GM12878 (cell line): ENCODE measurements around the gene HLA-DRA. TPM values are rescaled to one million over a fixed set of nuclear protein-coding genes. Genes with fewer than 3 reads are reported as not detected.

Experiments
- ATAC-seq: fragments of 200-7000 bp; cut with Tn5 transposase; 3 replicates; pipeline ENCODE4 v1.9.1; 2020; ENCODE audit warnings: mild to moderate bottlenecking, moderate library complexity
- BruUV-seq: library from RNA; stranded (reverse); fragments of 400-500 nt; replicated peaks from 2 replicates; lab custom pipeline; 2021; lab: Mats Ljungman, UMichigan
- CTCF ChIA-PET: fragments of 300-600 bp; sonication (Branson Sonifier 250); formaldehyde crosslinking; extraction: SDS; loops from one replicate; lab custom pipeline; 2021; ENCODE audit warnings: inconsistent platforms; lab: Yijun Ruan, JAX
- POLR2A ChIA-PET: fragments of 350-600 bp; formaldehyde crosslinking; extraction: SDS; loops from one replicate; lab custom pipeline; 2021; ENCODE audit warnings: inconsistent platforms; lab: Charles Lee
- RAD21 ChIA-PET: fragments of 300-600 bp; sonication (Branson Sonifier 250); formaldehyde crosslinking; loops from one replicate; lab custom pipeline; 2023; ENCODE audit warnings: antibody characterized with exemption; ENCODE audit not compliant: unreplicated experiment; lab: Charles Lee
- SMC1A ChIA-PET: fragments of 300-600 bp; sonication (Branson Sonifier 250); formaldehyde crosslinking; loops from one replicate; lab custom pipeline; 2023; ENCODE audit not compliant: unreplicated experiment, uncharacterized antibody; lab: Charles Lee
- DNase-seq: peaks from one replicate; pipeline ENCODE4 v3.0.0-alpha.2; 2011; ENCODE audit warnings: low read depth, low spot score
- FAIRE-seq: peaks from 3 replicates; lab custom pipeline; 2011; peaks lifted over from hg19 to GRCh38; lab: Jason Lieb, UNC
- H2AFZ ChIP-seq: 2 replicates; pipeline ENCODE4 v1.6.0; 2011; ENCODE audit warnings: low read depth, low read length, control low read depth; ENCODE audit not compliant: control insufficient read depth
- H3K27ac ChIP-seq: 2 replicates; pipeline ENCODE4 v1.5.1; 2011; ENCODE audit warnings: control low read depth; ENCODE audit not compliant: control insufficient read depth, insufficient read depth
- H3K27me3 ChIP-seq, 2 experiments: replicated peaks in 1 of 2; 2 replicates each; pipeline versions ENCODE4 v1.6.0 to v1.6.1; 2011; ENCODE audit warnings: low read length in 1 of 2; ENCODE audit not compliant: control insufficient read depth in 2 of 2, insufficient read depth in 2 of 2
- H3K36me3 ChIP-seq, 2 experiments: 2 replicates each; pipeline ENCODE4 v1.5.1; 2011; ENCODE audit warnings: low read length in 1 of 2; ENCODE audit not compliant: control insufficient read depth in 2 of 2, insufficient read depth in 2 of 2
- H3K4me1 ChIP-seq: 2 replicates; pipeline ENCODE4 v1.6.1; 2011; ENCODE audit warnings: mild to moderate bottlenecking, low read length, moderate library complexity, mixed read lengths; ENCODE audit not compliant: control insufficient read depth, insufficient read depth
- H3K4me2 ChIP-seq: 2 replicates; pipeline ENCODE4 v1.6.0; 2011; ENCODE audit warnings: control low read depth; ENCODE audit not compliant: control insufficient read depth, insufficient read depth
- H3K4me3 ChIP-seq: fragments of 200-600 bp; sonication (generic); 2 replicates; pipeline ENCODE4 v1.5.1; 2016
- H3K79me2 ChIP-seq: 2 replicates; pipeline ENCODE4 v1.6.0; 2011; ENCODE audit warnings: low read length; ENCODE audit not compliant: control insufficient read depth, insufficient read depth
- H3K9ac ChIP-seq: 2 replicates; pipeline ENCODE4 v1.8.0; 2011; ENCODE audit warnings: low read length, control low read depth, mixed read lengths; ENCODE audit not compliant: control insufficient read depth, insufficient read depth
- H3K9me3 ChIP-seq: replicated peaks from 3 replicates; pipeline ENCODE4 v1.5.1; 2011; ENCODE audit warnings: mild to moderate bottlenecking, low read length; ENCODE audit not compliant: control insufficient read depth, insufficient read depth
- H4K20me1 ChIP-seq: 2 replicates; pipeline ENCODE4 v1.6.0; 2011; ENCODE audit not compliant: control insufficient read depth, insufficient read depth
- BCLAF1 ChIP-seq: fragments of 450-650 bp; IDR thresholded peaks from 2 replicates; pipeline ENCODE4 v1.6.1; 2017; ENCODE audit warnings: antibody characterized with exemption, mild to moderate bottlenecking, moderate library complexity
- CBX5 ChIP-seq: sonication (generic); IDR thresholded peaks from 2 replicates; pipeline ENCODE4 v1.6.1; 2016; ENCODE audit warnings: low read depth, moderate library complexity, mild to moderate bottlenecking, inconsistent platforms
- CHD1 ChIP-seq: IDR thresholded peaks from 2 replicates; pipeline ENCODE4 v1.6.1; 2012; ENCODE audit warnings: low read depth, low read length, improper control_type of control experiment
- ETV6 ChIP-seq, 2 experiments: fragments of 450-650 bp in 1 of 2; IDR thresholded peaks in 1 of 2; conservative IDR thresholded peaks in 1 of 2; 2 replicates each; pipeline ENCODE4 v1.6.1; 2014; ENCODE audit warnings: antibody characterized with exemption in 1 of 2, borderline replicate concordance in 1 of 2, low read depth in 1 of 2, mild to moderate bottlenecking in 1 of 2, moderate library complexity in 1 of 2
- EZH2 ChIP-seq: IDR thresholded peaks from 2 replicates; pipeline ENCODE4 v1.6.1; 2012; ENCODE audit warnings: low read depth, mild to moderate bottlenecking, control low read depth, inconsistent platforms, low read length, borderline replicate concordance; ENCODE audit not compliant: control insufficient read depth
- FOXM1 ChIP-seq: IDR thresholded peaks from 2 replicates; pipeline ENCODE4 v1.6.1; 2012; ENCODE audit warnings: low read depth, mild to moderate bottlenecking, inconsistent platforms, low read length, moderate library complexity
- HDAC6 ChIP-seq: fragments of 200-600 bp; sonication (generic); IDR thresholded peaks from one replicate; pipeline ENCODE4 v1.8.0; 2017; ENCODE audit warnings: antibody characterized with exemption; ENCODE audit not compliant: unreplicated experiment
- IRF3 ChIP-seq: fragments of 450-650 bp; IDR thresholded peaks from 2 replicates; pipeline ENCODE4 v1.6.1; 2014; ENCODE audit warnings: mild to moderate bottlenecking
- IRF5 ChIP-seq: fragments of 450-650 bp; IDR thresholded peaks from 2 replicates; pipeline ENCODE4 v1.6.1; 2017; ENCODE audit warnings: borderline replicate concordance
- NFXL1 ChIP-seq: fragments of 450-650 bp; IDR thresholded peaks from 2 replicates; pipeline ENCODE4 v1.6.1; 2017; ENCODE audit warnings: antibody characterized with exemption, mild to moderate bottlenecking, borderline replicate concordance
- NR2C1 ChIP-seq: fragments of 450-650 bp; IDR thresholded peaks from 2 replicates; pipeline ENCODE4 v1.6.1; 2017; ENCODE audit warnings: antibody characterized with exemption, mild to moderate bottlenecking, moderate library complexity
- RAD21 ChIP-seq: IDR thresholded peaks from 2 replicates; pipeline ENCODE4 v1.6.1; 2011; ENCODE audit warnings: mild to moderate bottlenecking, low read depth, low read length, moderate library complexity; ENCODE audit not compliant: insufficient read depth
- REST ChIP-seq: IDR thresholded peaks from 2 replicates; pipeline ENCODE4 v1.6.1; 2012; ENCODE audit warnings: mild to moderate bottlenecking, low read depth, low read length
- TCF3 ChIP-seq: IDR thresholded peaks from 2 replicates; pipeline ENCODE4 v1.6.1; 2012; ENCODE audit warnings: low read depth, mild to moderate bottlenecking, low read length, borderline replicate concordance; ENCODE audit not compliant: insufficient read depth
- WGBS: methylation state at CpG from one replicate; pipeline ENCODE4 v1.1.6; 2016; ENCODE audit warnings: low lambda C conversion rate; ENCODE audit not compliant: insufficient replicate concordance, insufficient coverage; ENCODE audit errors: missing lambda C conversion rate; 5-methylcytosine and 5-hydroxymethylcytosine counted together
- in situ Hi-C: fragments of 300-500 bp; cut with MboI; formaldehyde crosslinking; loops from 9 replicates; pipeline ENCODE4 v1.14.3; 2018; ENCODE audit warnings: mixed read lengths
- intact Hi-C: fragments of 100-400 bp; cut with micrococcal nuclease; formaldehyde crosslinking; loops from one replicate; pipeline ENCODE4 v1.14.2; 2022; ENCODE audit not compliant: unreplicated experiment
- polyA plus RNA-seq, 11 experiments: library from polyadenylated mRNA; depleted of rRNA in 4 of 11; unstranded in 6 of 11; stranded (reverse) in 5 of 11; fragments of >200 nt; fragmentation: Nextera tagmentation in 4 of 11; fragmentation: Illumina TruSeq in 1 of 11; extraction: Ambion mirVana in 4 of 11; extraction: Trizol in 1 of 11; gene quantifications; 1 replicate in 1 of 11; 2 replicates in 10 of 11; pipeline versions ENCODE4 v1.2.1 to v1.2.3, GENCODE V29; 2011 to 2016; ENCODE audit warnings: inconsistent platforms in 2 of 11, missing spikeins in 2 of 11, low read depth in 1 of 11
- total RNA-seq, 4 experiments: library from RNA; depleted of rRNA in 3 of 4; stranded (reverse); fragments of >200 nt in 3 of 4; fragmentation: Illumina TruSeq in 1 of 4; extraction: Trizol in 1 of 4; gene quantifications; 2 replicates each; pipeline versions ENCODE4 v1.2.1 to v1.2.3, GENCODE V29; 2013 to 2021

HLA-DRA gene
- total and polyA plus RNA-seq, 10 of the 15 experiments (the other 5 are each of a cell fraction or from before 2014, with no cell fraction given): 2,040 to 7,093 (median 2,859) TPM

GRCh38 chr6:32410906-32411305, 28.8 kb upstream of the HLA-DRA start:
- intact Hi-C loops: loop anchor here (5.0 kb wide), 1 partner anchor 456 kb away; no protein-coding TSS in a partner anchor
- RAD21 ChIA-PET: interaction anchor here (0.6 to 1.4 kb wide), 2 partner anchors 289 to 456 kb away, joined by 3 read pairs; no protein-coding TSS in a partner anchor
- H3K9me3 ChIP-seq: no peaks in the 10 kb centered on the region
- no peaks in the 10 kb centered on the region for H3K79me2 ChIP-seq
- H3K27ac ChIP-seq: no peak overlapping the region
- FAIRE-seq (no peak), ATAC-seq (no peak), DNase-seq (no peak)
- no peak overlapping the region for H3K4me2 ChIP-seq
- CTCF ChIA-PET: interaction anchor here (0.8 to 11.1 kb wide), 6 partner anchors 9 to 374 kb away, joined by 3 to 200 read pairs (median 13); no protein-coding TSS in a partner anchor
- H2AFZ ChIP-seq: no peak overlapping the region
- H3K27me3 ChIP-seq: peaks cover 0 to 2% of the 10 kb centered on the region in 2 experiments; a peak in 2 of 4 replicates
- 31% methylated on average over 5 of the region's 5 CpGs for WGBS
- H3K4me1 ChIP-seq: no peaks in the 10 kb centered on the region
- SMC1A ChIA-PET: interaction anchor here (0.9 to 5.7 kb wide), 10 partner anchors 9 to 375 kb away, joined by 3 to 32 read pairs (median 8); no protein-coding TSS in a partner anchor
- no peak overlapping the region for H3K9ac ChIP-seq
- in situ Hi-C loops: loop anchor here (5.0 kb wide), 3 partner anchors 164 to 456 kb away; no protein-coding TSS in a partner anchor
- no TSS peak for BruUV-seq
- H3K36me3 ChIP-seq: no peaks in the 10 kb centered on the region
- POLR2A ChIA-PET: no interaction called here
- no peaks in the 10 kb centered on the region for H4K20me1 ChIP-seq
- no peak overlapping the region for H3K4me3 ChIP-seq
- TF ChIP-seq ETV6 (conservative IDR thresholded peaks at IDR 0.05 in 1 of 2, IDR thresholded peaks at IDR 0.05 in 1 of 2; ENCODE audit: borderline replicate concordance in 1 of 2, low read depth in 1 of 2): no peak
- no peak for TF ChIP-seq HDAC6
- TF ChIP-seq CBX5: no peak
- no peak for TF ChIP-seq IRF3
- TF ChIP-seq EZH2: no peak
- no peak for TF ChIP-seq RAD21
- TF ChIP-seq TCF3: no peak
- no peak for TF ChIP-seq BCLAF1
- no peak for TF ChIP-seq NR2C1
- no peak for TF ChIP-seq IRF5
- no peak for TF ChIP-seq REST
- TF ChIP-seq CHD1: no peak
- TF ChIP-seq FOXM1: no peak
- TF ChIP-seq NFXL1: no peak
